Suprapubic skin (tissue), 4 donors: ENCODE data around the gene TARS3. TPM values are rescaled to one million over a fixed set of nuclear protein-coding genes. Genes with fewer than 3 reads are reported as not detected.

Experiments
- DNase-seq, 2 donors: peaks; one replicate each; pipeline ENCODE4 v3.0.0-alpha.2; 2019; ENCODE audit warnings: low spot score in 2 of 2
- H3K27ac ChIP-seq: fragments of 200-600 bp; sonication (generic); one replicate; pipeline ENCODE4 v1.5.1; 2019
- H3K27me3 ChIP-seq: fragments of 200-600 bp; sonication (generic); one replicate; pipeline ENCODE4 v1.5.1; 2019
- H3K36me3 ChIP-seq: fragments of 200-600 bp; sonication (generic); one replicate; pipeline ENCODE4 v1.5.1; 2019
- H3K4me1 ChIP-seq: fragments of 200-600 bp; sonication (generic); one replicate; pipeline ENCODE4 v1.5.1; 2019
- H3K4me3 ChIP-seq: fragments of 200-600 bp; sonication (generic); one replicate; pipeline ENCODE4 v1.5.1; 2019; ENCODE audit warnings: mild to moderate bottlenecking
- H3K9me3 ChIP-seq: fragments of 200-600 bp; sonication (generic); one replicate; pipeline ENCODE4 v1.5.1; 2019
- EP300 ChIP-seq: sonication (generic); formaldehyde crosslinking; IDR thresholded peaks from one replicate; pipeline ENCODE4 v1.6.1; 2017; ENCODE audit warnings: antibody characterized with exemption
- POLR2A ChIP-seq, 2 donors: fragments of 450-650 bp; IDR thresholded peaks; one replicate each; pipeline ENCODE4 v1.6.1; 2017; ENCODE audit warnings: antibody characterized with exemption in 2 of 2, mild to moderate bottlenecking in 2 of 2, moderate library complexity in 2 of 2
- POLR2AphosphoS5 ChIP-seq, 3 donors: sonication (generic); formaldehyde crosslinking; IDR thresholded peaks; one replicate each; pipeline ENCODE4 v1.6.1; 2017; ENCODE audit warnings: antibody characterized with exemption in 3 of 3
- WGBS: methylation state at CpG from one replicate; pipeline ENCODE4 v1.1.5; 2018; 5-methylcytosine and 5-hydroxymethylcytosine counted together
- total RNA-seq, 4 donors: library from RNA; depleted of rRNA; stranded (reverse); fragments of >200 nt; gene quantifications; one replicate each; pipeline ENCODE4 v1.1.0, GENCODE V29; 2016
- TF ChIP-seq, protein P1 (sequence below), 2 donors: fragments of 200-600 bp in 1 of 2; fragments of 450-650 bp in 1 of 2; sonication (generic) in 1 of 2; IDR thresholded peaks; one replicate each; pipeline ENCODE4 v1.5.1; 2016 to 2019; ENCODE audit warnings: antibody characterized with exemption in 2 of 2, mild to moderate bottlenecking in 1 of 2, moderate library complexity in 1 of 2

Gene TARS3
- total RNA-seq, 4 donors from 2014 or later: 5.4 to 19.3 (median 12.3) TPM

DNA sequence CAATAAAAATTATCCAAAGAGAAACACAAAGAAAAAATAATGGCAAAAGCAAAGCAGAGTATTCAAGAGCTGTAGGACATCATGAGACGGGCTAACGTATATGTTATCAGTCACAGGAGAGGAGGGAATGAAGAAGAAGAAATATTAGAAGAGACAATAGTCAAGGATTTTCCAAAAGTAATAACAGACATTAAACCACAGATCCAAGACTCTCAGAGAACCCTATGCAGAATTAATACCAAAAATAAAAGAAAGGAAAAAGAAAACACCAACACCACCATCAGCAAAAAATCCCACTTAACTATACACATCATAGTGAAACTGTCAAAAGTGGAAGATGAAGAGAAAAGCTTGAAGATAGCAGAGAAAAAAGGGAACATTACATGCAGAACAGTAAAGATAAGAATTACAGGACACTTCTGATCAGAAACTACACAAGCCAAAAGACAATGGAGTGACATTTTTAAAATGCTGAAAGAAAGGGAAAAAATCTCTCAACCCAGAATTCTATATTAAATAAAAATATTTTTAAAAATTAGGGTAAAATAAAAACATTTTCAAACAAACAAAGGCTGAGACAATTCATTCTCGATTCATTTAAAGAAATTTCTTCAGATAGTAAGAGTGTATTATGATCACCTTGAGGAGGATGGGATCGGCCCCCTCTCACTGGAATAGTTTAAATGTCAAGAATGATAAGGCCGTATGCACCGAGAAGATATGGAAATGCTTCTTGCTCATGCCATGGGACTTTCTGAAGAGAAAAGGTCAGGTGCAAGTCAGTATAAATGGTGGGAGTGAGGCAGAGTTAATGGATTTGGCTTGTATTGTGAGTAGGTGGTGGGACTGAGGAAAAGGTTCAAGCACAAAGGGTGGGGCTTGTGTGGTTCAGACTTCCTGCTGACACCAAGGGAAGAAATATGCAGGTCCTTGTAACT lies 100.6 kb downstream of the TARS3 start:
- TF ChIP-seq EP300 (no peak), POLR2AphosphoS5 (IDR thresholded peaks at IDR 0.05) (no peak), POLR2A (IDR thresholded peaks at IDR 0.05) (no peak)
- TF ChIP-seq, protein P1, sequence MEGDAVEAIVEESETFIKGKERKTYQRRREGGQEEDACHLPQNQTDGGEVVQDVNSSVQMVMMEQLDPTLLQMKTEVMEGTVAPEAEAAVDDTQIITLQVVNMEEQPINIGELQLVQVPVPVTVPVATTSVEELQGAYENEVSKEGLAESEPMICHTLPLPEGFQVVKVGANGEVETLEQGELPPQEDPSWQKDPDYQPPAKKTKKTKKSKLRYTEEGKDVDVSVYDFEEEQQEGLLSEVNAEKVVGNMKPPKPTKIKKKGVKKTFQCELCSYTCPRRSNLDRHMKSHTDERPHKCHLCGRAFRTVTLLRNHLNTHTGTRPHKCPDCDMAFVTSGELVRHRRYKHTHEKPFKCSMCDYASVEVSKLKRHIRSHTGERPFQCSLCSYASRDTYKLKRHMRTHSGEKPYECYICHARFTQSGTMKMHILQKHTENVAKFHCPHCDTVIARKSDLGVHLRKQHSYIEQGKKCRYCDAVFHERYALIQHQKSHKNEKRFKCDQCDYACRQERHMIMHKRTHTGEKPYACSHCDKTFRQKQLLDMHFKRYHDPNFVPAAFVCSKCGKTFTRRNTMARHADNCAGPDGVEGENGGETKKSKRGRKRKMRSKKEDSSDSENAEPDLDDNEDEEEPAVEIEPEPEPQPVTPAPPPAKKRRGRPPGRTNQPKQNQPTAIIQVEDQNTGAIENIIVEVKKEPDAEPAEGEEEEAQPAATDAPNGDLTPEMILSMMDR (IDR thresholded peaks at IDR 0.05): no peak
- Histone ChIP-seq H3K9me3 (no peaks in the 10 kb centered on the region), H3K4me3 (no peak overlapping the region), H3K27ac (no peak overlapping the region), H3K27me3 (no peaks in the 10 kb centered on the region), H3K36me3 (peaks cover 5% of the 10 kb centered on the region), H3K4me1 (no peaks in the 10 kb centered on the region)
- WGBS: 96% methylated on average over 6 of the region's 6 CpGs
- DNase-seq: no peak

DNA sequence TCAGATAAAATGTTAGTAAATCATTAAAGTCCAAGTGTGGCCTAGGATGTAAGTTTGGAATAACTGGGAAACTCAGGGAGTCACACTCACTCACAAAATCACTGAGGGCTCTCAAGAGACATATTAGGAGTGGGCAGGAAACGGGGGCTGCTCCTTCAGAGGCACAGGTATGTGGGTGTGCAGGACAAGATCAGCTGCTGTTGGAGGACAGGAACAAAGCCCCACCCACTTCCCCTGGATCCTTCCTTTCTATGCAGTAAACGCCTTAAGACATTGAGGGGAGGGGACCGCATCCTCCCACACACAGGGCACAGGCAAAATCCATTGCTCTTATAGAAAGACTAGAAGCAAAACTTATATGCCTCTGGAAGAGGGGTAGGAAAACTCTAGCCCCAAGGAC lies 102.3 kb downstream of the TARS3 start:
- no peak overlapping the region for H3K4me3 ChIP-seq
- no peak overlapping the region for H3K27ac ChIP-seq
- DNase-seq: no peak
- no peaks in the 10 kb centered on the region for H3K4me1 ChIP-seq
- H3K27me3 ChIP-seq: no peaks in the 10 kb centered on the region
- no peak for TF ChIP-seq POLR2A (IDR thresholded peaks at IDR 0.05)
- TF ChIP-seq POLR2AphosphoS5 (IDR thresholded peaks at IDR 0.05): no peak
- no peak for TF ChIP-seq EP300
- TF ChIP-seq, protein P1 (IDR thresholded peaks at IDR 0.05): no peak
- 87% methylated on average over 3 of the region's 3 CpGs for WGBS
- H3K36me3 ChIP-seq: peaks cover 5% of the 10 kb centered on the region
- no peaks in the 10 kb centered on the region for H3K9me3 ChIP-seq

DNA sequence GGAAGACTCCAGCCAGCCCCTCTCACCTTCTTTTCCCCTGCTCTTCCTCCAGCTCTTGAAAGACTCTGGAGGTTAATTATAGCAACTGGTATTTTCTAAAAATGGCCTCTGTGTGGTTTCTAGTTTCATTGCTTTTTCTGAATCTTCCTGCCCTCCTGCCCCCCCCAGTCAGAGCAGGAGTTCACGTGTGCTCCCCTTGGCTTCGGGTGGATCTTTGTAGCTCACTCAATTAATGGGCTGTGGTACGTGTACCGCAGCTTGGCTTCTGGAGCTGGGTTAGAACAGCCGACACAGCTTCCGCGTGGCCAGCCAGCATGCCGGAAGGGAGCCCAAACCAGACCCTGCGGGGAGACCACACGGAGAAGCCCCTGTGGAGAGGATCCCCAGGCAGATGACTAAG lies 103.6 kb downstream of the TARS3 start:
- Histone ChIP-seq H3K4me3 (no peak overlapping the region), H3K36me3 (peaks cover 2% of the 10 kb centered on the region), H3K27ac (no peak overlapping the region), H3K4me1 (peaks cover 10% of the 10 kb centered on the region), H3K9me3 (no peaks in the 10 kb centered on the region), H3K27me3 (no peaks in the 10 kb centered on the region)
- no peak for DNase-seq
- TF ChIP-seq, protein P1 (IDR thresholded peaks at IDR 0.05): no peak
- 59% methylated on average over 4 of the region's 10 CpGs for WGBS

DNA sequence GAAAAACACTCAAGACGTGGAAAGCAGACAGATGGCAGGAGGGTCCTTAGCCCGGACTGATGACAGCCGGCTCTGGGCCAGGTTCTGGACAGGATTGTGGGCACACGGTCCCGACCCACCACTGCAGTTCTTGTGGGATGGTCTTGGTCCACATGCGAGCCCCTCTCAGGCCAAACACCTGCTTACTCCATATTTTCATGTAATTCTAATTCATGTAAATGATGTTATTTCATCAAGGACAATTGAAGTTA lies 104.7 kb downstream of the TARS3 start:
- H3K27me3 ChIP-seq: no peaks in the 10 kb centered on the region
- peaks cover 19% of the 10 kb centered on the region for H3K4me1 ChIP-seq
- no peak for DNase-seq
- WGBS: 94% methylated on average over 6 of the region's 6 CpGs
- H3K27ac ChIP-seq: no peak overlapping the region
- H3K36me3 ChIP-seq: no peaks in the 10 kb centered on the region
- no peak overlapping the region for H3K4me3 ChIP-seq
- TF ChIP-seq POLR2A (IDR thresholded peaks at IDR 0.05): no peak
- TF ChIP-seq EP300: no peak
- TF ChIP-seq POLR2AphosphoS5 (IDR thresholded peaks at IDR 0.05): no peak
- TF ChIP-seq, protein P1 (IDR thresholded peaks at IDR 0.05): no peak
- H3K9me3 ChIP-seq: no peaks in the 10 kb centered on the region

DNA sequence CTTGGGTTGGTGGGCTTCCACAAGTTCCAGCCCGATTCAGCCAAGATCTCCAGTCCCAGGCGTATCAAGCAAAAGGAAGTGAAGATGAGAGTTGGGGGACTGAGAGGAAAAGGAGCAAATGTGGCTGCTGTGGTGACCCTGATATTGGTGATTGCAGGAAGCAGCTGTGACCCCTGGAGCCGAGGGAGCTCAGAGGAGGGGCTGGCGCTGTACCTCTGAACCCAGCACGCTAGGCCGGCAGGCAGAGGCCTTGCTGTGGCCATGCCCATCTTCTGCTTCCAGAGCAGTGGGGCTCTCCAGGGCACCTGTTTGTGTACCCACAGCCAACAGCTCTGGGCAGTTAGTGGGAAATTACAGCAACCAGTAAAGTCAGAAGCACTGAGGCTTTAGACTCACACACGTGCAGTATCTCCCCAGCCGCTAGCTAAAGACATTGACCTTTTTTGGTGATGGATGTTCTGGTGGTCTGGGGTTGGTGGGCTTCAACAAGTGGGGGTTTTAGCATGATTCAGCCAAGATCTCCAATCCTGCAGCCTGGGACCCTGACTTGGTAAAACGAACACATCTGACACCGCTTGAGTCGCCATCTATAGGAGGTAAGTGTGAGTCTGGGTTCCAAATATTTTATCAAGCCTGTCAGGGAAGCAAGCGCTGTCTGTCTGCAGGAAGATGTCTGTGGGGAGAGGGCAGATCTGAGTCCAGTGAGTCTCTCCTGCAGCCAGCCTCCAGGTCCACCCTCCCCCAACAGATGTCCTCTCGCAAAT lies 105.2 kb downstream of the TARS3 start:
- TF ChIP-seq, protein P1 (IDR thresholded peaks at IDR 0.05): no peak
- TF ChIP-seq POLR2AphosphoS5 (IDR thresholded peaks at IDR 0.05) (no peak), POLR2A (IDR thresholded peaks at IDR 0.05) (no peak)
- H3K4me3 ChIP-seq: no peak overlapping the region
- no peaks in the 10 kb centered on the region for H3K27me3 ChIP-seq
- no peaks in the 10 kb centered on the region for H3K36me3 ChIP-seq
- no peaks in the 10 kb centered on the region for H3K9me3 ChIP-seq
- 80% methylated on average over 13 of the region's 13 CpGs for whole genome bisulfite sequencing
- no peak overlapping the region for H3K27ac ChIP-seq
- H3K4me1 ChIP-seq: peaks cover 19% of the 10 kb centered on the region
- DNase-seq: no peak
